OCI-LY1 (cell line): ENCODE results near the gene PCBP3.

ENCODE experiments used
- H2AFZ ChIP-seq: fragments of 200-600 bp; sonication (generic), shearing (Covaris generic); 2 replicates; pipeline ENCODE4 v1.6.0; 2014; ENCODE audit warnings: antibody characterized with exemption, mild to moderate bottlenecking, low read length
- H3F3A ChIP-seq: fragments of 200-600 bp; sonication (generic), shearing (Covaris generic); 2 replicates; pipeline ENCODE4 v1.6.0; 2014; ENCODE audit warnings: mild to moderate bottlenecking, antibody characterized with exemption, low read length, moderate library complexity; ENCODE audit not compliant: insufficient read depth
- H3K27ac ChIP-seq: fragments of 200-600 bp; sonication (generic); 2 replicates; pipeline ENCODE4 v1.5.1; 2014; ENCODE audit warnings: low read length, mixed run types, mild to moderate bottlenecking, low read depth; ENCODE audit not compliant: poor library complexity, severe bottlenecking
- H3K27me3 ChIP-seq: fragments of 200-600 bp; sonication (generic); 2 replicates; pipeline ENCODE4 v1.6.0; 2014; ENCODE audit warnings: antibody characterized with exemption, mild to moderate bottlenecking, low read length, moderate library complexity; ENCODE audit not compliant: insufficient read depth
- H3K36me3 ChIP-seq: fragments of 200-600 bp; sonication (generic); 2 replicates; pipeline ENCODE4 v1.6.1; 2014; ENCODE audit warnings: mild to moderate bottlenecking, antibody characterized with exemption, low read length, moderate library complexity, mixed read lengths; ENCODE audit not compliant: insufficient read depth
- H3K4me1 ChIP-seq: fragments of 200-600 bp; sonication (generic); 2 replicates; pipeline ENCODE4 v1.5.1; 2014; ENCODE audit warnings: mild to moderate bottlenecking, low read length, moderate library complexity; ENCODE audit not compliant: insufficient read depth, severe bottlenecking
- H3K4me2 ChIP-seq: fragments of 200-600 bp; sonication (generic), shearing (Covaris generic); 2 replicates; pipeline ENCODE4 v1.6.1; 2014; ENCODE audit warnings: low read length
- H3K4me3 ChIP-seq: fragments of 200-600 bp; sonication (generic); 2 replicates; pipeline ENCODE4 v1.5.1; 2014; ENCODE audit warnings: low read length, low read depth, mild to moderate bottlenecking, mixed read lengths; ENCODE audit not compliant: poor library complexity, severe bottlenecking
- H3K79me2 ChIP-seq: fragments of 200-600 bp; shearing (Covaris generic); 2 replicates; pipeline ENCODE4 v1.6.1; 2016; ENCODE audit warnings: mixed run types, low read length, mixed read lengths; ENCODE audit not compliant: insufficient read depth
- H3K9ac ChIP-seq: fragments of 200-600 bp; sonication (generic), shearing (Covaris generic); 2 replicates; pipeline ENCODE4 v1.6.1; 2014; ENCODE audit warnings: mild to moderate bottlenecking, low read length, mixed read lengths
- H3K9me2 ChIP-seq: fragments of 200-600 bp; sonication (generic), shearing (Covaris generic); 2 replicates; pipeline ENCODE4 v1.6.1; 2014; ENCODE audit warnings: low read depth, mild to moderate bottlenecking, low read length, mixed read lengths
- H3K9me3 ChIP-seq: fragments of 200-600 bp; shearing (Covaris generic); 2 replicates; pipeline ENCODE4 v1.6.1; 2014; ENCODE audit warnings: low read length, mixed read lengths
- H4K20me1 ChIP-seq: fragments of 200-600 bp; sonication (generic), shearing (Covaris generic); 2 replicates; pipeline ENCODE4 v1.6.0; 2016; ENCODE audit warnings: mild to moderate bottlenecking, low read length; ENCODE audit not compliant: insufficient read depth
- EZH2 ChIP-seq: fragments of 200-600 bp; sonication (generic), shearing (Covaris generic); IDR thresholded peaks from 2 replicates; pipeline ENCODE4 v1.8.0; 2017; ENCODE audit warnings: borderline replicate concordance, mixed run types, mild to moderate bottlenecking, antibody characterized with exemption, low read length, moderate library complexity, mixed read lengths
- TF ChIP-seq, protein P1 (sequence below): fragments of 200-600 bp; sonication (generic), shearing (Covaris generic); IDR thresholded peaks from 2 replicates; pipeline ENCODE4 v1.5.1; 2017; ENCODE audit warnings: mild to moderate bottlenecking, antibody characterized with exemption, low read length, moderate library complexity, mixed read lengths

PCBP3 gene

GRCh38 chr21:45723049-45723958, 79.8 kb downstream of the PCBP3 start:
- H3K9me3 ChIP-seq, result no peaks in the 10 kb centered on the region
- no peak overlapping the region for H3K4me3 ChIP-seq
- H3K27me3 ChIP-seq, result 0 out of 2 replicates have a peak, but pooled peaks cover 4% of the 10 kb centered on the region
- no peak overlapping the region for H2AFZ ChIP-seq
- H3K4me2 ChIP-seq, result no peak overlapping the region
- no peaks in the 10 kb centered on the region for H3F3A ChIP-seq
- no peaks in the 10 kb centered on the region for H4K20me1 ChIP-seq
- H3K79me2 ChIP-seq, result no peaks in the 10 kb centered on the region
- TF ChIP-seq, protein P1, sequence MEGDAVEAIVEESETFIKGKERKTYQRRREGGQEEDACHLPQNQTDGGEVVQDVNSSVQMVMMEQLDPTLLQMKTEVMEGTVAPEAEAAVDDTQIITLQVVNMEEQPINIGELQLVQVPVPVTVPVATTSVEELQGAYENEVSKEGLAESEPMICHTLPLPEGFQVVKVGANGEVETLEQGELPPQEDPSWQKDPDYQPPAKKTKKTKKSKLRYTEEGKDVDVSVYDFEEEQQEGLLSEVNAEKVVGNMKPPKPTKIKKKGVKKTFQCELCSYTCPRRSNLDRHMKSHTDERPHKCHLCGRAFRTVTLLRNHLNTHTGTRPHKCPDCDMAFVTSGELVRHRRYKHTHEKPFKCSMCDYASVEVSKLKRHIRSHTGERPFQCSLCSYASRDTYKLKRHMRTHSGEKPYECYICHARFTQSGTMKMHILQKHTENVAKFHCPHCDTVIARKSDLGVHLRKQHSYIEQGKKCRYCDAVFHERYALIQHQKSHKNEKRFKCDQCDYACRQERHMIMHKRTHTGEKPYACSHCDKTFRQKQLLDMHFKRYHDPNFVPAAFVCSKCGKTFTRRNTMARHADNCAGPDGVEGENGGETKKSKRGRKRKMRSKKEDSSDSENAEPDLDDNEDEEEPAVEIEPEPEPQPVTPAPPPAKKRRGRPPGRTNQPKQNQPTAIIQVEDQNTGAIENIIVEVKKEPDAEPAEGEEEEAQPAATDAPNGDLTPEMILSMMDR, result no peak
- no peak for TF ChIP-seq EZH2
- no peak overlapping the region for H3K27ac ChIP-seq
- H3K9ac ChIP-seq, result no peak overlapping the region
- H3K9me2 ChIP-seq, result no peaks in the 10 kb centered on the region
- no peaks in the 10 kb centered on the region for H3K4me1 ChIP-seq
- H3K36me3 ChIP-seq, result no peaks in the 10 kb centered on the region

- H3K27me3 ChIP-seq, result 0 out of 2 replicates have a peak, but pooled peaks cover 4% of the 10 kb centered on the region
- H3K36me3 ChIP-seq, result no peaks in the 10 kb centered on the region
- no peaks in the 10 kb centered on the region for H4K20me1 ChIP-seq
- no peaks in the 10 kb centered on the region for H3K9me3 ChIP-seq
- H3K4me3 ChIP-seq, result no peak overlapping the region
- no peaks in the 10 kb centered on the region for H3F3A ChIP-seq
- no peak overlapping the region for H3K27ac ChIP-seq
- H3K79me2 ChIP-seq, result no peaks in the 10 kb centered on the region
- no peak overlapping the region for H3K4me2 ChIP-seq
- H2AFZ ChIP-seq, result no peak overlapping the region
- H3K9me2 ChIP-seq, result no peaks in the 10 kb centered on the region
- TF ChIP-seq, protein P1, result no peak
- no peak for TF ChIP-seq EZH2
- H3K4me1 ChIP-seq, result no peaks in the 10 kb centered on the region
- H3K9ac ChIP-seq, result no peak overlapping the region
These were observed 80.9 kb downstream of the PCBP3 start for GRCh38 chr21:45724345-45724961.

DNA sequence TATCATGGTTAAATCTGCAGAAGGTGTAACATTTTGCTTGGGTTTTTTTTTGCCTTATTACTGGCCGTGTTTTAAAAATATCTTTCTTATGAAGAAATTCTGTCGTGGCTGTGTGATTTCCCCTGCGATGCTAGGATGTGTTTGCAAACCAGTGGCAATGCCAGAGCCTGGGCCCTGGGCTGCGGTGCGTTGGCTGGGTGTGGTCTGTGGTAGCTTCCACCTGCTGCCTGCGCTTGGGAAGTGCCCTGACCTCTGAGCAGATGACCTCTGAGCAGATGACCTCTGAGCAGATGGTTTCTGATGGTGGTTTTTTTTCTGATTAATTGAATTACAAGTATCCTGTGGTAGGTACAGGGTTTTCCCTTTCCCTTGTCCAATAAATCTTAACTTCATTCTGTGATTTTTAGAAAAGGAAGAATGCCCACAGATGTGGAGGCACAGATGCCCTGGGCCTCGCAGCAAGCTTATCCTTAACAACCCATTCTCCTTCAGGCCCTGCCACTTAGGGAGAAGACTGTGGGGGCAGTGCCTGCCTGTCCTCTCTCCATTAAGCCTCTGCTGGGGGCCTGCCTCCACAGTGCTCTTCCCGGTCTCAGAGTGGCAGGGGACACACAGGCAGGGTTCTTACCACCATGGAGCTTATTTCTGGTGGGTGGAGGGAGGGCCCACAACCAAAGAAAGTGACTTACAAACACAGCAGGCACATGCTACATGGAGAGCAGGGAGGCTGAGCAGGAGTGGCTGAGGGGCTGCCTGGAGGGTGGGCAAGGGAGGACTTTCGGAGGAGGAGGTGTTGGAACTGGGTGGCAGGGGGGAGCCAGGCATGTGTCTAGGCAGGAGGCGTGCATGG, 81.7 kb downstream of the PCBP3 start:
- no peak overlapping the region for H3K27ac ChIP-seq
- no peaks in the 10 kb centered on the region for H3K9me3 ChIP-seq
- H3K36me3 ChIP-seq, result no peaks in the 10 kb centered on the region
- H3K79me2 ChIP-seq, result no peaks in the 10 kb centered on the region
- no peak overlapping the region for H3K4me3 ChIP-seq
- TF ChIP-seq, protein P1, result no peak
- TF ChIP-seq EZH2, result no peak
- no peak overlapping the region for H2AFZ ChIP-seq
- no peaks in the 10 kb centered on the region for H3K9me2 ChIP-seq
- H3K4me1 ChIP-seq, result no peaks in the 10 kb centered on the region
- H4K20me1 ChIP-seq, result no peaks in the 10 kb centered on the region
- no peak overlapping the region for H3K9ac ChIP-seq
- H3K27me3 ChIP-seq, result 0 out of 2 replicates have a peak, but pooled peaks cover 4% of the 10 kb centered on the region
- H3K4me2 ChIP-seq, result no peak overlapping the region
- no peaks in the 10 kb centered on the region for H3F3A ChIP-seq
